ENCODE data around the gene ZNF71. TPM values are rescaled to one million over a fixed set of nuclear protein-coding genes. Genes with fewer than 3 reads are reported as not detected.

ZNF71 gene
- total RNA-seq, 2 experiments from 2014 or later: 8.3 to 8.5 TPM

GRCh38 chr19:56597696-56598095 is 2.6 kb downstream of the ZNF71 start:
- Mint-ChIP-seq H3K4me1 (peaks cover 12% of the 10 kb centered on the region), H3K4me3 (no peak overlapping the region), H3K27me3 (no peaks in the 10 kb centered on the region), H3K36me3 (peaks cover 53% of the 10 kb centered on the region), H3K27ac (no peak overlapping the region), H3K9me3 (peaks cover 36% of the 10 kb centered on the region)
- ATAC-seq (ENCODE audit: low read depth) (no peak), DNase-seq (no peak)
- POLR2A ChIA-PET: no interaction called here

- peaks cover 41% of the 10 kb centered on the region for H3K9me3 Mint-ChIP-seq
- peaks cover 71% of the 10 kb centered on the region for H3K36me3 Mint-ChIP-seq
- no peak overlapping the region for H3K4me3 Mint-ChIP-seq
- H3K27ac Mint-ChIP-seq: no peak overlapping the region
- no peaks in the 10 kb centered on the region for H3K27me3 Mint-ChIP-seq
- no peak for ATAC-seq (ENCODE audit: low read depth)
- H3K4me1 Mint-ChIP-seq: peaks cover 2% of the 10 kb centered on the region
- POLR2A ChIA-PET: no interaction called here
- no peak for DNase-seq
These were observed 6.3 kb downstream of the ZNF71 start for GRCh38 chr19:56601375-56601774.

DNA sequence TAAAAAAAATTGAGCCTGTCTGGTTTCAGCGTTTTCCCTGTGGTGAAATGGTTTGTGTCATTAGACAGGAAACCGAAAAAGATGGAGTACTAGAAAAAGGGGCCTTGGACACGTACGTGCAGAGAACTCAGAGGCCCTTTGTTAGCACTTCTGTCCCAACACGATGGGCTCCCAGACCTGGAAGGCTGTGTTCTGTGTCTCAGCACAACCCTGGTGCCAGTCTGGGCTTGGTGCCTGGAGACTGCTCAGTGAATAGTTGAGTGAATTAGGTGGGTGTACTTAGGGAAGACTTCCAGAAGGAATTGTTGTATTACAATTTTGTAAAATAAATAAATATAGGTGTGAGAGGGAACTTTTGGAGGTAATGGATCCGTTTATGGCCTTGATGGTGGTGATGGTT is 8.7 kb downstream of the ZNF71 start:
- no peak overlapping the region for H3K27ac Mint-ChIP-seq
- DNase-seq (no peak), ATAC-seq (ENCODE audit: low read depth) (no peak)
- H3K9me3 Mint-ChIP-seq: peaks cover 46% of the 10 kb centered on the region
- no peaks in the 10 kb centered on the region for H3K27me3 Mint-ChIP-seq
- no peak overlapping the region for H3K4me3 Mint-ChIP-seq
- H3K4me1 Mint-ChIP-seq: no peaks in the 10 kb centered on the region
- POLR2A ChIA-PET: no interaction called here
- peaks cover 58% of the 10 kb centered on the region for H3K36me3 Mint-ChIP-seq

- Mint-ChIP-seq H3K4me3 (no peak overlapping the region), H3K27ac (no peak overlapping the region), H3K27me3 (no peaks in the 10 kb centered on the region), H3K4me1 (no peaks in the 10 kb centered on the region), H3K9me3 (peaks cover 43% of the 10 kb centered on the region), H3K36me3 (peaks cover 54% of the 10 kb centered on the region)
- POLR2A ChIA-PET: interaction anchor here (0.9 kb wide), 1 partner anchor 58 kb away, joined by 4 read pairs; no protein-coding TSS in a partner anchor
- no peak for ATAC-seq (ENCODE audit: low read depth)
- no peak for DNase-seq
These were observed 13.3 kb downstream of the ZNF71 start for GRCh38 chr19:56608274-56608964.

DNA sequence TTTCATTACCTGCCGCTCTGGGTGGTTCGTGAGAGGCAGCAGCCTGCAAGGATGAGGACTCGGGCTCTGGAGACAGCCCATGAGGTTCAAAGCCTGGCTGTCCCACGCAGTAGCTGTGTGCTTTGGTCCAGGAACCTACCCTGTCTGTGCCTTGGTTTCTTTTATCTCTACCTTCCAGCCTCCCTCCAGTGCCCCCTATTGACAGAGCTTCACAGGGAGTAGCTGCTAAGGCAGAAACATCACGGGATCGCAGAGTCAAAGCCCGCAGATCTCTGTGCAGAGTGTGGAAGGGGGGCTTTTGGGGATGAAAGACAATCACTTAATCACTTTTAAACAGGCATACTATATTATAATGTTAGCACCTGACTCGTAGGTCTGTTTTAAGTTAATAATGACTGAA is 16.2 kb downstream of the ZNF71 start:
- POLR2A ChIA-PET: no interaction called here
- H3K36me3 Mint-ChIP-seq: peaks cover 58% of the 10 kb centered on the region
- DNase-seq (no peak), ATAC-seq (ENCODE audit: low read depth) (no peak)
- H3K9me3 Mint-ChIP-seq: peaks cover 54% of the 10 kb centered on the region
- H3K27me3 Mint-ChIP-seq: no peaks in the 10 kb centered on the region
- H3K4me1 Mint-ChIP-seq: no peaks in the 10 kb centered on the region
- H3K27ac Mint-ChIP-seq: no peak overlapping the region
- H3K4me3 Mint-ChIP-seq: no peak overlapping the region

DNA sequence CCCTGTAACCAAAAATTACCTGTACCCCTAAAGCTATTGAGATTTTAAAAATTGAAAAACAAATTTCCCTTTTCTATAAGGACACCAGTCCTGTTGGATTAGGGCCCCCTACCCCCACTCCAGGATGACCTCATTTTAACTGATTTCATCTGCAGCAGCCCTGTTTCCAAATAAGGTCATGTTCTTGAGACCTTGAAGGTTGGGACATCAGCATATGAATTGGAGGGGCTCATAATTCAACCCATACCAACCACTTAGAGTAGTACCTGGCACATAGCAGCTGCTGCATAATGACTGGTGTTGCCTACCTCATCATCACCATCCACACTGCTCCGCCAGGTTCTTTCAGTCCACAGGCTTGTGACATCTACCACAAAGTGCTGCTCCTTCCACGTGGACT is 17.6 kb downstream of the ZNF71 start:
- POLR2A ChIA-PET: no interaction called here
- DNase-seq (no peak), ATAC-seq (ENCODE audit: low read depth) (no peak)
- Mint-ChIP-seq H3K4me1 (no peaks in the 10 kb centered on the region), H3K36me3 (peaks cover 64% of the 10 kb centered on the region), H3K27ac (no peak overlapping the region), H3K4me3 (no peak overlapping the region), H3K9me3 (peaks cover 53% of the 10 kb centered on the region), H3K27me3 (no peaks in the 10 kb centered on the region)

- no peak overlapping the region for H3K4me3 Mint-ChIP-seq
- DNase-seq (no peak), ATAC-seq (ENCODE audit: low read depth) (no peak)
- no peaks in the 10 kb centered on the region for H3K27me3 Mint-ChIP-seq
- no peak overlapping the region for H3K27ac Mint-ChIP-seq
- POLR2A ChIA-PET: no interaction called here
- H3K4me1 Mint-ChIP-seq: no peaks in the 10 kb centered on the region
- H3K36me3 Mint-ChIP-seq: peaks cover 68% of the 10 kb centered on the region
- peaks cover 52% of the 10 kb centered on the region for H3K9me3 Mint-ChIP-seq
These were observed 18.5 kb downstream of the ZNF71 start for GRCh38 chr19:56613639-56614038.

- POLR2A ChIA-PET: no interaction called here
- Mint-ChIP-seq H3K9me3 (peaks cover 42% of the 10 kb centered on the region), H3K27ac (no peak overlapping the region), H3K27me3 (no peaks in the 10 kb centered on the region), H3K36me3 (peaks cover 63% of the 10 kb centered on the region), H3K4me1 (no peaks in the 10 kb centered on the region), H3K4me3 (no peak overlapping the region)
- ATAC-seq (ENCODE audit: low read depth): no peak
- DNase-seq: no peak
These were observed 22.4 kb downstream of the ZNF71 start for GRCh38 chr19:56617531-56617930.

GRCh38 chr19:56619121-56619520 is 24.0 kb downstream of the ZNF71 start:
- DNase-seq (no peak), ATAC-seq (ENCODE audit: low read depth) (no peak)
- POLR2A ChIA-PET: no interaction called here
- Mint-ChIP-seq H3K4me3 (no peak overlapping the region), H3K9me3 (peaks cover 35% of the 10 kb centered on the region), H3K4me1 (no peaks in the 10 kb centered on the region), H3K27ac (no peak overlapping the region), H3K36me3 (peaks cover 61% of the 10 kb centered on the region), H3K27me3 (no peaks in the 10 kb centered on the region)

- no peak overlapping the region for H3K27ac Mint-ChIP-seq
- H3K9me3 Mint-ChIP-seq: peaks cover 33% of the 10 kb centered on the region
- no peaks in the 10 kb centered on the region for H3K4me1 Mint-ChIP-seq
- no peak overlapping the region for H3K4me3 Mint-ChIP-seq
- no peaks in the 10 kb centered on the region for H3K27me3 Mint-ChIP-seq
- POLR2A ChIA-PET: no interaction called here
- ATAC-seq (ENCODE audit: low read depth): no peak
- H3K36me3 Mint-ChIP-seq: peaks cover 55% of the 10 kb centered on the region
- no peak for DNase-seq
These were observed 27.3 kb downstream of the ZNF71 start for GRCh38 chr19:56622374-56622773.

DNA sequence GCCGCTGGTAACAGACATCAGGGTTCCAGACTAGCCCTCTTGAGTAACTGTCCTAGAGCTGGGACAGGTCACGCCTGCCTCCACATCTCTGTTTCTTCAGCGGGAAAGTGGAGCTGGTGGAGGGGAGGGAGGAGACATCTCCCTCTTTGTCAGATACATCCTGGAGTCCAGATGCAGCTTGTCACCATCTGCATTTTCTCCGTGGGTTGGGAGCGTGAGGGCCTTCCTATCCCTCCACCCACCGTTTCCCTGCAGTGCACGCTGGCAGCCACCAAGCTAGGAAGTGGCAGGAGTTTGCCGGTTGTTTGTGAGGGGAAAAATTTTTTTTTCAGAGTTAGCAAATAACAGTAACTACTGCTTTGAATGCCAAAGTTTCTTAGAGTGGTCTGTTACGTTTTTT is 27.9 kb downstream of the ZNF71 start:
- POLR2A ChIA-PET: no interaction called here
- H3K4me1 Mint-ChIP-seq: no peaks in the 10 kb centered on the region
- no peaks in the 10 kb centered on the region for H3K27me3 Mint-ChIP-seq
- DNase-seq: no peak
- no peak overlapping the region for H3K4me3 Mint-ChIP-seq
- H3K36me3 Mint-ChIP-seq: peaks cover 50% of the 10 kb centered on the region
- no peak overlapping the region for H3K27ac Mint-ChIP-seq
- no peak for ATAC-seq (ENCODE audit: low read depth)
- peaks cover 28% of the 10 kb centered on the region for H3K9me3 Mint-ChIP-seq

GRCh38 chr19:56625708-56626107 is 30.6 kb downstream of the ZNF71 start:
- no peaks in the 10 kb centered on the region for H3K27me3 Mint-ChIP-seq
- H3K4me3 Mint-ChIP-seq: no peak overlapping the region

GRCh38 chr19:56633021-56633420 is 37.9 kb downstream of the ZNF71 start:
- Mint-ChIP-seq H3K4me3 (no peak overlapping the region), H3K27ac (no peak overlapping the region), H3K27me3 (no peaks in the 10 kb centered on the region), H3K36me3 (no peaks in the 10 kb centered on the region), H3K4me1 (no peaks in the 10 kb centered on the region), H3K9me3 (peaks cover 38% of the 10 kb centered on the region)
- ATAC-seq (ENCODE audit: low read depth): no peak
- POLR2A ChIA-PET: no interaction called here
- no peak for DNase-seq

More at GRCh38 chr19:56625708-56626107, 30.6 kb downstream of the ZNF71 start:
- no peak for ATAC-seq (ENCODE audit: low read depth)
- POLR2A ChIA-PET: no interaction called here
- Mint-ChIP-seq H3K9me3 (peaks cover 28% of the 10 kb centered on the region), H3K4me1 (no peaks in the 10 kb centered on the region), H3K36me3 (peaks cover 37% of the 10 kb centered on the region), H3K27ac (no peak overlapping the region)
- DNase-seq: no peak

- H3K27me3 Mint-ChIP-seq: no peaks in the 10 kb centered on the region
- ATAC-seq (ENCODE audit: low read depth): peak; percentile 71
These were observed 43.0 kb downstream of the ZNF71 start for GRCh38 chr19:56637976-56638555.

More at GRCh38 chr19:56637976-56638555, 43.0 kb downstream of the ZNF71 start:
- DNase-seq: peak; percentile 80
- Mint-ChIP-seq H3K9me3 (peaks cover 34% of the 10 kb centered on the region), H3K4me1 (no peaks in the 10 kb centered on the region), H3K36me3 (peaks cover 4% of the 10 kb centered on the region), H3K4me3 (no peak overlapping the region), H3K27ac (no peak overlapping the region)
- POLR2A ChIA-PET: no interaction called here

Data from activated naive CD8-positive, alpha-beta T cell treated with anti-CD3 and anti-CD28 coated beads, Interleukin-2, amount 10 ng/mL, durations not matched to agents 7 days and 5 days (primary cell).